ENCODE results near the gene TMEM8B. TPM values are rescaled to one million over a fixed set of nuclear protein-coding genes. Genes with fewer than 3 reads are reported as not detected.

TMEM8B gene
- total RNA-seq, 1 donor = 0.86 TPM

GRCh38 chr9:35810122-35810521, 18.9 kb upstream of the TMEM8B start:
- no peak for DNase-seq (ENCODE audit: low read depth)
- TF ChIP-seq CTCF (IDR thresholded peaks at IDR 0.05; ENCODE audit: insufficient read depth, low read depth, low read length) = no peak
- no peak overlapping the region for H3K4me3 ChIP-seq (ENCODE audit: low read depth, low read length)

DNA sequence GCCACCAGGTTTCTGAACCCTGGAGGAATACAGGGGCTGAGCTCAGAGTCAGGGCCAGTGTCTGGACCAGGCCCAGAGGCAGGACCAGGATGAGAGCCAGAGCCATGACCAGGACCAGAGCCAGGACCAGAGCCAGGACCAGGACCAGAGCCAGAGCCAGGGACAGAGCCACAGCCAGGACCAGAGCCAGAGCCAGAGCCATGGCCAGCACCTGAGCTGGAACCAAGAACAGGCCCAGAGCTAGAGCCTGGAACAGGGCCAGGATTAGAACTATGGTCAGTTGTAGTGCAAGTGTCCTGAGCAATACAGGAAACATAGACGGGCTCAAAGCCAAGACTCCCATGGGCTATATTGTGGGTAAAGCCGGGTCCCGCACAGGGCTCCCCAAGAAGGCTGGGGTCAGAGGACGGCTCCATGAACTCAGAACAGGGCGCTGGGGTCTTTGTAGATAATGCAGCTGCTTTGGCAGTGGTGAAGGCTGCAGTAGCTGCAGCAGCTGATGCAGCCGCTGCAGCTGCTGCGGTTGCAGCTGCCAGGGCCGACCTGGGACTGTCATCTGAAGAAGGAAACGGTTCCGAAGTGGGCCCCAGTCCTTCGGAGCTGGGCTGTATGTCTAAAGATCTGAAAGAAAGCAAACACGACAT, 17.5 kb upstream of the TMEM8B start:
- TF ChIP-seq CTCF (IDR thresholded peaks at IDR 0.05; ENCODE audit: insufficient read depth, low read depth, low read length) = no peak
- DNase-seq (ENCODE audit: low read depth) = no peak
- H3K4me3 ChIP-seq (ENCODE audit: low read depth, low read length) = peak overlapping the region; percentile 64

DNA sequence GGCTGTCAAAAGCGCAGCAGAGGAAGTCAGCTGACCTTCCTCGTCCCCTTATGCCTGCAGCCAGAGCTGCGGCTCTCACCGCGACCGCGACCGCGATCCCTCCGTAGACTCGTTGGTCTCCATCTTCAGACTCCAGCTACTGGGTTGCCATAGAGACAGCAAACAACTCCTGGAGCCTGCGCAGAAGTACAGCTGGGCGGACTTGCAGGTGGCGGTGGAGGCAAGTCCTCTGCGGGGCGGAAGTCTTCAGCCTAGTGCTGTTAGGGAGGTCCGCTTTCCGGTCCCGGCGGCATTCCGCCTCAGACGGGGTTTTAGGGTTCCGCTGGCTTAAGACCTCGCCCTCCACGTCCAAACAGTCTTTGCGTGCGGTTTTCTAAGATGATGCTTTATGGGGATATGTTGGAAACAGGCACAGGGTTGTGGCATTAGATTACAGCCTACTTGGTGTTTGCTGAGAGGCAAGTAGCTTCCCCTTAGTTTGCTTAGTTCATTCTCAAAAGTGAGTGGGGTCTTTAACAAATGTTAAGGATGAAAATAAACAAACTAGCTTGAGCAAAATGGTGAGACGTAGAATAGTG, 16.9 kb upstream of the TMEM8B start, which contains the start of gene SPAG8:
Gene SPAG8 (minus strand): TSS at position 238 of the 578 bp plus-strand sequence. CDS start 115 bp downstream, at position 123.
- H3K4me3 ChIP-seq (ENCODE audit: low read depth, low read length) = peak within 1 kb of the TSS; percentile 64
- no peak for TF ChIP-seq CTCF (IDR thresholded peaks at IDR 0.05; ENCODE audit: insufficient read depth, low read depth, low read length)
- DNase-seq (ENCODE audit: low read depth) = peak; percentile 92

GRCh38 chr9:35813434-35814105, 15.5 kb upstream of the TMEM8B start:
- TF ChIP-seq CTCF (IDR thresholded peaks at IDR 0.05; ENCODE audit: insufficient read depth, low read depth, low read length) = peak; percentile 50
- DNase-seq (ENCODE audit: low read depth) = no peak
- no peak overlapping the region for H3K4me3 ChIP-seq (ENCODE audit: low read depth, low read length)

GRCh38 chr9:35814106-35814840, 14.8 kb upstream of the TMEM8B start:
- DNase-seq (ENCODE audit: low read depth) = peak; percentile 60
- peak overlapping the region; percentile 86 for H3K4me3 ChIP-seq (ENCODE audit: low read depth, low read length)
- TF ChIP-seq CTCF (IDR thresholded peaks at IDR 0.05; ENCODE audit: insufficient read depth, low read depth, low read length) = peak; percentile 40

DNA sequence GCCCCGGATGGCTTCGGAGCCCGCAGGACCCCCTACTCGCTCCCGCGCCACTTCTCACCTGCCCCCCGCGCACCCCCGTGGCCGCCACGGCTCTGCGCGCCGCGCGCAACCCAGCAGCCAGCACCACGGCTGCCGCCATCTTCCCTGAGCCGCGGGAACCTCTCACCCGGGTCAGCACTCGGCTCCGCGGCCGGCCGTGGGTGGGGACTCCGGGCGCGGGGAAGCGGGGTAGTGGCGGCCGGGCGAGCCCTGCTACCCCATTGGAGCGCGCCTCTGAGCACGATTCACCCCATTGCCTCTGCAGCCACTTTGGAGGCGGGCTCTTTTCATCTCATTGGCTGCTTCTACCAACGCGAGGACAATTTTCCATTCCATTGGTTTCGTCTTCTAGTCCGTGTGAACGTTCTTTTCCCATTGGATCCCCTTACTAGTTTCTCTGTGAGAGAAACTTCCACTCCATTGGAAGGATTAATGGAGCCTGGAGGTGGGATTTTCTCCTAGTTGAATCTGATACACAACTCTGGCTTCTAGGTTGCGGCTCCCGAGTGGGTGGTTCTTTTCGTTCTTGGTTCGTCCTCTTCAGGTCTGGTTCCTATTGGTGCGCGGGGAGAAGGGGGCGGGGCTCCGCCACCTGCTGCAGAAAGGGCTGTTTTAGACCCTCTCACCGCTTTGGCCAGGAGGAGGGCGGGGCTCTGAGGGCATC, 14.0 kb upstream of the TMEM8B start, which contains the start of gene HINT2:
Gene HINT2 (minus strand): TSS at position 202 of the 703 bp plus-strand sequence. CDS start 63 bp downstream, at position 139.
- peak within 1 kb of the TSS; percentile 86 for H3K4me3 ChIP-seq (ENCODE audit: low read depth, low read length)
- peak; percentile 99 for DNase-seq (ENCODE audit: low read depth)
- no peak for TF ChIP-seq CTCF (IDR thresholded peaks at IDR 0.05; ENCODE audit: insufficient read depth, low read depth, low read length)
